Osteocyte (in vitro differentiated cells): Measurements from ENCODE around the gene OPCML. TPM values are rescaled to one million over a fixed set of nuclear protein-coding genes. Genes with fewer than 3 reads are reported as not detected.

Experiments
- DNase-seq: peaks from one replicate; pipeline ENCODE4 v3.0.0; 2021; ENCODE audit warnings: mixed read lengths; ENCODE audit not compliant: unreplicated experiment; ENCODE audit errors: extremely low spot score
- H3K27ac Mint-ChIP-seq: one replicate; pipeline ENCODE4 v1.8.0; 2021; ENCODE audit warnings: mild to moderate bottlenecking, mixed read lengths; ENCODE audit not compliant: unreplicated experiment
- H3K27me3 Mint-ChIP-seq: one replicate; pipeline ENCODE4 v1.8.0; 2021; ENCODE audit warnings: mixed read lengths; ENCODE audit not compliant: unreplicated experiment
- H3K36me3 Mint-ChIP-seq: one replicate; pipeline ENCODE4 v1.8.0; 2021; ENCODE audit warnings: mixed read lengths; ENCODE audit not compliant: unreplicated experiment
- H3K4me1 Mint-ChIP-seq: one replicate; pipeline ENCODE4 v1.8.0; 2021; ENCODE audit warnings: mixed read lengths; ENCODE audit not compliant: unreplicated experiment
- H3K4me3 Mint-ChIP-seq: one replicate; pipeline ENCODE4 v1.8.0; 2021; ENCODE audit warnings: mild to moderate bottlenecking, moderate library complexity, mixed read lengths; ENCODE audit not compliant: unreplicated experiment
- H3K9me3 Mint-ChIP-seq: one replicate; pipeline ENCODE4 v1.8.0; 2021; ENCODE audit warnings: mixed read lengths; ENCODE audit not compliant: unreplicated experiment
- total RNA-seq: library from RNA; stranded (reverse); gene quantifications from 2 replicates; pipeline ENCODE4 v1.2.1, GENCODE V29; 2021
- TF ChIP-seq, protein P1 (sequence below): fragments of 200-600 bp; sonication (generic); IDR thresholded peaks from 2 replicates; pipeline ENCODE4 v1.5.0; 2021; ENCODE audit warnings: antibody characterized with exemption, mild to moderate bottlenecking, moderate library complexity

Gene OPCML
- total RNA-seq, 1 donor from 2014 or later: 0.11 TPM

DNA sequence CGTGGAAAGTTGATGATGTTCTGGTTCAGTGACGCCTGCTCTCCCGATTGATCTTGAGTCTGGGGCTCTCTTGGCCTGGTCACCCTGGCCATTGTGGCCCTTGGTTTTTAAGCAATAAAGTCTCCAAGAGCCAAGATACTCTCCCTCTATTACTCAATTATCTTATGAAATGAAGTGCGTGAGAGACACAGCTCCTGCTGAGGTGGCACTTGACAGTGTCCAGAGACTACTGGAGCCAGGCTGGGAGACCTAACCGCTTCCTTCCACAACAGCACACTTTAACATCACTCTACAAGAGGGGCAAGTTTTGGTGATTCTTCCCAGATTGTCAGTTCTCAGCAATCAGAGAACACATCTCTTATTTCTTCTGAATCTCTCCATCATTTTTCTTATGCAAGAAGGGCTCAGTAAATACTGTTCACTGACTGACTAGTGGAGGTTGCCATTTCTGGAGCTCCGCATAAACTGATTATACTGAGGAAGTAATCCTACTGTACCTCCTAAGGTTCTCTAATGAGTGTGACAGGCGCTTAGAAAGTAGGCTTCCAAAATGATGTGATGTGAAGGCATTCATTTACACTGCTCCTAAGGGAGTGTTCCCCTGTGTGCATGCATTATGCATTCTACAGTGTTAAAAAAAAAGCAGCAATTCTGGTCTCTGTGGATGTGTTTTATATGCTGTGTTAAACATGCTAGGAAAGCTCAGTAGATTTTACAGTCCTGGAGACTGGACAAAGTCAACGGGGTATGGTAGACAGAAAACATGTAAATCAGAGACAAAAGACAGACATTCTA is 968.0 kb downstream of the OPCML start:
- Mint-ChIP-seq H3K36me3 (no peaks in the 10 kb centered on the region), H3K4me3 (no peak overlapping the region), H3K27ac (no peak overlapping the region), H3K4me1 (peaks cover 4% of the 10 kb centered on the region), H3K9me3 (peaks cover 1% of the 10 kb centered on the region), H3K27me3 (no peaks in the 10 kb centered on the region)
- DNase-seq: no peak
- TF ChIP-seq, protein P1, sequence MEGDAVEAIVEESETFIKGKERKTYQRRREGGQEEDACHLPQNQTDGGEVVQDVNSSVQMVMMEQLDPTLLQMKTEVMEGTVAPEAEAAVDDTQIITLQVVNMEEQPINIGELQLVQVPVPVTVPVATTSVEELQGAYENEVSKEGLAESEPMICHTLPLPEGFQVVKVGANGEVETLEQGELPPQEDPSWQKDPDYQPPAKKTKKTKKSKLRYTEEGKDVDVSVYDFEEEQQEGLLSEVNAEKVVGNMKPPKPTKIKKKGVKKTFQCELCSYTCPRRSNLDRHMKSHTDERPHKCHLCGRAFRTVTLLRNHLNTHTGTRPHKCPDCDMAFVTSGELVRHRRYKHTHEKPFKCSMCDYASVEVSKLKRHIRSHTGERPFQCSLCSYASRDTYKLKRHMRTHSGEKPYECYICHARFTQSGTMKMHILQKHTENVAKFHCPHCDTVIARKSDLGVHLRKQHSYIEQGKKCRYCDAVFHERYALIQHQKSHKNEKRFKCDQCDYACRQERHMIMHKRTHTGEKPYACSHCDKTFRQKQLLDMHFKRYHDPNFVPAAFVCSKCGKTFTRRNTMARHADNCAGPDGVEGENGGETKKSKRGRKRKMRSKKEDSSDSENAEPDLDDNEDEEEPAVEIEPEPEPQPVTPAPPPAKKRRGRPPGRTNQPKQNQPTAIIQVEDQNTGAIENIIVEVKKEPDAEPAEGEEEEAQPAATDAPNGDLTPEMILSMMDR: no peak

GRCh38 chr11:132563050-132563449 is 969.3 kb downstream of the OPCML start:
- Mint-ChIP-seq H3K4me1 (peaks cover 4% of the 10 kb centered on the region), H3K36me3 (no peaks in the 10 kb centered on the region), H3K27ac (no peak overlapping the region), H3K27me3 (peaks cover 6% of the 10 kb centered on the region), H3K9me3 (no peaks in the 10 kb centered on the region), H3K4me3 (no peak overlapping the region)
- no peak for DNase-seq
- TF ChIP-seq, protein P1: no peak

DNA sequence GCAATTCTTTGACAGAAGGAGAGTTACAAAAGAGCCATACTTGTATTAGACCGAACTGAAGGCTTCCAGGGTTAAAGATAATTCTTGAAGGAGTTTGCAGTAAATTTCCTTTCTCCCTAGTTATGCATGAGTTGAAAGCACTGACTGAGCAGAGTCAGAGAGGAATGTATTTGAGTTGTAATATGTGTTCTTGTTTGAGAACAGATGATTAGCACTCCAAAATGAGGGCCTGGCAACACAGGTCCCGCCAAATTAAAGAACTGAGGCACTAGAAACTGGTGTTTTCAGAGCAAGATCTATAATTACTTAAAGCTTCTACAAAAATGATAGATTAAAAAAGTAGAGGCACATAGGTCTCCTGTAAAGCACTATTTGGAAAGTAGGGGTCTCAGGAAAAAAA is 970.4 kb downstream of the OPCML start:
- peaks cover 4% of the 10 kb centered on the region for H3K4me1 Mint-ChIP-seq

GRCh38 chr11:132559331-132560036 is 972.8 kb downstream of the OPCML start:
- Mint-ChIP-seq H3K9me3 (no peaks in the 10 kb centered on the region), H3K4me1 (peaks cover 4% of the 10 kb centered on the region), H3K27ac (no peak overlapping the region), H3K4me3 (no peak overlapping the region), H3K27me3 (peaks cover 6% of the 10 kb centered on the region), H3K36me3 (no peaks in the 10 kb centered on the region)
- DNase-seq: no peak
- TF ChIP-seq, protein P1: no peak

More for the DNA sequence above, 970.4 kb downstream of the OPCML start:
- no peak overlapping the region for H3K4me3 Mint-ChIP-seq
- no peak overlapping the region for H3K27ac Mint-ChIP-seq
- H3K9me3 Mint-ChIP-seq: no peaks in the 10 kb centered on the region
- TF ChIP-seq, protein P1: no peak
- DNase-seq: no peak
- H3K27me3 Mint-ChIP-seq: peaks cover 6% of the 10 kb centered on the region
- no peaks in the 10 kb centered on the region for H3K36me3 Mint-ChIP-seq

DNA sequence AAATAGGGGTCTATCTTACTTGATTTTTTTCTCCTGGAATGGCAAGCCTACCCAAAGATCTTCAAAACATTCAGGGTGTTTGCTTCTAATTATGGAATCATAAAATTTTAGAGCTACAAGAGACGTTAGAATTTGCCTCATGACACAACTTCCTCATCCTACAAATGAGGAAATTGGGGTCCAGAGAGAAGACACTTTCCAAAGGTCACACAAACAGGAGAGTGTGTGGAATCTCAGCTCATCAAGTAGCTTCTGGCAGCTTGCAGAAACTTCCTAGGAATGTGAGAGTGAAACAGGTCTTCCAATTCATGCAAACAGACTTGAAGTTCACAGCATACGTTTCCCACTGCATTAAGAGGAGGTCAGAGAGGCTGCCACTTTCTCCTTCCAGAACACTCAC is 976.0 kb downstream of the OPCML start:
- no peak overlapping the region for H3K4me3 Mint-ChIP-seq
- H3K9me3 Mint-ChIP-seq: no peaks in the 10 kb centered on the region
- no peaks in the 10 kb centered on the region for H3K36me3 Mint-ChIP-seq
- H3K4me1 Mint-ChIP-seq: no peaks in the 10 kb centered on the region
- no peak for DNase-seq
- TF ChIP-seq, protein P1: no peak
- H3K27ac Mint-ChIP-seq: no peak overlapping the region
- peaks cover 6% of the 10 kb centered on the region for H3K27me3 Mint-ChIP-seq
